ENCODE measurements around the gene DPCD.
"Not testable (repeated sequence)": the region's sequence is repeated elsewhere in the genome, so short reads cannot be mapped to it uniquely, and the experiment has no call there.

DPCD gene

DNA sequence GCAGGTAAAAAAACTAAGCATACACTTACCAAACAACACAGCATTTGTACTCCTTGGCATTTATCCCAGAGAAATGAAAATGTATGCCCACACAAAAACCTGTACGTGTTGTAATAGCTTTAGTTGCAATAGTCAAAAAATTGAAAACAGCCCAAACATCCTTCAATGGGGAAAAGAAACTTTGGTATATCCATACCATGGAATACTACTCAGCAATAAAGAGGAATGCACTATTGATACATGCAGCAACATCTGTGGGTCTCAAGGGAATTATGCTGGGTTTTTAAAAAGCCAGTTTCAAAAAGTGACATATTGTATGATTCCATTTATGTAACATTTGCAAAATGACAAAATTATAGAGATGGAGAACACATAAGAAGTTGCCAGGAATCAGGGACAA is 35.4 kb downstream of the DPCD start:
- FAIRE-seq: no peak

GRCh38 chr10:101624526-101625102 is 36.5 kb downstream of the DPCD start:
- FAIRE-seq: no peak

DNA sequence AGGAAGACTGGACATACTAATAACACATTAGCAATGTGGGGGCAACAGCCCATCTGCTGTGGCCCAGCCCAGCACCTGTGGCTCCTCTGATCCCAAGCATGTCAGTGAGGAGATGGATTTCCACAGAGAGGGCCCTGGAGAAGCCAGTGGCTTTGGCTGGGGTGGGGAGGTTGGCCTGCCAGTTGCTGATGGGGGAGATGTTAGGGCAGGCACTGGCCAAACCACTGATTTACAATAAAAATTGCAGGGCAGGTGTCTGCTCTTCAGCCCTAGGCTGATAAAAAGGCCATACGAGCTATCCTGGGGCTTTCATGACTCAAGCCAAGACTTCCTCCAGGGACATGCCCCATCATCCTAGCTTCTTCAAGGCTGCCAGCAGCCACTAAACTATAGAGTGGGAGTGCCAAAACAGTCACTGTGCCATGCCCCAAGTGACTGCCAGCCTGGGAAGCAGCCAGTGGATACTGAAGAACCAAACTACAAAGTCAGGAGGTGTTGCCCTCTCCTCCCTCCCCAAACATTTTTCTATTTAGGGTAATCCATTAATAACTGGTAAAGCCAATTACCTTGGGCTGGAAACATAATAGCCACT is 37.8 kb downstream of the DPCD start:
- FAIRE-seq: no peak

DNA sequence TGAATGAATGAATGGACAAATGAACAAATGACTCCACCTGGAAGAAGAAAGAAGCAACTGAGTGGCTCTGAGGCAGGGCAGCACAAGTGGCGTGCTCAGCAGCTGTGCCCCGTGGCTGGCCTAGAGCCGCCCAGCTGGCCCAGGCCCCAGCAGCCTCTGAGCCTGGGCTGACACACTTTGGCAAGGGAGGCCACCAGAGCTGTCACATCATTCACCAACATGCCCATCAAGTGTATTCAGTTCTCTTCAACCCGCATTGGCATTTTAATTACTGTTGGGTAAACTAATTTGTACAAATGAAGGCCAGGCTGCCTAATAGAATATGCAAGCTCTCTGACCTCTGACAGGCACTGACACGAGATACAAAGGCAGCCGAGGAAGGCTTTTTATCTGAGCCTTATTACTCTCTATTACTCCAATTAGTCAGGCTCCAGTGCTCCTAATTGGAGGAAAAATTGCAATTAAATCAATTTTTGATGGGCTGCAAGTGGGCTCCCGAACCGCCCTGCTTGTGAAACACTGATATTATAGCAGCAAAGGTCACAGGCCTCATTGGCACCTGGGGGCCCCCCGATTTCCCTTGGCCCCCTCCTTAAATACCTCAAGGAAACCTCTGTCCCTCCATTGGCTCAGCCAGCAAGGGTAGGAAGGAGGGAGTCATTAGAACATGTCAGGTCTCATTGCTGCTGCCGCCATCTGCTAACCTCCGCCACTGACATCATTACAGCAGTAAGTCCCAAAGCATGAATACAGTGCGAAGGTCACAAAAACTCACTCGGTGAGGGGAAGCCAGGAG is 41.9 kb downstream of the DPCD start:
- no peak for FAIRE-seq

GRCh38 chr10:101630633-101630920 is 42.5 kb downstream of the DPCD start:
- no peak for FAIRE-seq

DNA sequence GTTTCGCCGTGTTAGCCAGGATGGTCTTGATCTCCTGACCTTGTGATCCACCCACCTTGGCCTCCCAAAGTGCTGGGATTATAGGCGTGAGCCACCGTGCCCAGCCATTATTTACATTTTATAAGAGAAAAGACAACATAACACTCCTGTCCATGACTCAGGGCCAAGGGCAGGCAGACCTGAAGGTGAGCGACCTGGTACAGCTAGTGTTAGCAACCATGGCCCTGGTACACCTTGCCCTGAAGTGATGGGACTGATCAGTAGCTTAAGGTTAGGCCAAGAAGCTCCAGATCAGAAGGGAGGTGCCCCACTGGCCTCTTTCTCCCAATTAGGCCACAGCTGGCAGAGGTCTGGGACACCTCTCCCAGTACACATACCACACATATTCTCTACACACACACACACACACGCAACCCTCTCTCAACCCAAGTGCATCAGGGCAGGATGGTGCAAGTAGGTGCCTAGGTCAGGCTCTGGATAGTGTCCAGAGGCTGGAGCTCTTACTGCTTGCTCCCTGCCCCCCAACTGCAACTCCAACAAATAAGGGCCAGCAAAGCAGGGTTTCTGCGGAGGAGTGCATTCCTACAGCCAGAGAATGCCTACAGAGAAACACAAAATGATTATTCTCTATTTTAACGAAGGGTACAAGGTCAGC is 43.8 kb downstream of the DPCD start:
- FAIRE-seq: no peak

- FAIRE-seq: not testable (repeated sequence)
Measured at GRCh38 chr10:101633510-101633909, 45.4 kb downstream of the DPCD start.

- no peak for FAIRE-seq
Measured at GRCh38 chr10:101639141-101639900, 51.2 kb downstream of the DPCD start.

GRCh38 chr10:101643546-101643945 is 55.4 kb downstream of the DPCD start:
- no peak for FAIRE-seq

GRCh38 chr10:101644002-101644401 is 55.9 kb downstream of the DPCD start:
- no peak for FAIRE-seq

- FAIRE-seq: no peak
Measured at GRCh38 chr10:101645659-101646058, 57.5 kb downstream of the DPCD start.

- FAIRE-seq: no peak
Measured at GRCh38 chr10:101646364-101646763, 58.2 kb downstream of the DPCD start.

DNA sequence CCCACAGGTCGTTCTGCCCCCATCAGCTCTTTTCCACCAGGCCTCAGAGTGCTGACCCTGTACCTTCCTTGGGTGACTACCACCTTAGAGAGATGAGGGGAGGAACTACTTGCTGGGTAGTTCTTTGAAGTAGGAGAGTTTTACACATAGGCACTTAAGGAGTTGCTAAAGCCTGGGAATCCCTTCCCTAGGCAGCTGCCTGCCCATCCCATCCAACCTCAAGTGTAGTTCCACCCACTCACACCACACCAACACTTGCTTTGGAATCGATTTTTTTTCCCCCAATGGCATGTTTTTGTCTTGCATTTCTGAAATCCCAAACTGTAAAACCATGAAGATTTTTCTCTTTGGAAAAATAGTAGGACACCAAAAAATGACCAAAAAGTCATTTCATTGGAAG is 59.1 kb downstream of the DPCD start:
- no peak for FAIRE-seq

DNA sequence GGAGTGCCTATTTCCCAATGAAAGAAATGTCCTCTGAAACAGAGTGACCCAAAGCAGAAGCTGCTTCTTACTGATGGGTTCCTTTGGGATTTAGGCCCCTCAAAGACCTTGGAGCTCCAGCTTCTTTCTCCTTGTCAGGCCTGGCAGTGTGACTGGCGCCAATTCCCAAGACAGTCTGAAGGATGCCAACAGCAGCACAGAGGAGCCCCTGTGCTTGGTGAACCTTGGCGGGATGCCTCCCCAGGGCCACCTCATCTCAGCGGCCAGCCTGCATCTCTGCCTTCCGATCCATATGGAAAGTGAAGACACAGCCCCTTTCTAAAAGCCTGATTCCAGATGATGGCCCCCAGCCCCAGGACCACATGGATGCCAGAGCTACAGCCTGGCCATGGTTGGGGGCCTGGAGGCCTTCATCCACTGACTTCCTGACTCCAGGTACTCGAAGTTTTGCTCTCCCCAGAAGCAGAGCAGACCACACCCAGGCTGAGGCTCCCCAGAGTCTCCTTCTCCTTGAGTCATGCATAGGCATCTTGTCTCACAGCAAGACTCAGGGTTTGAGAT is 61.5 kb downstream of the DPCD start:
- FAIRE-seq: no peak

DNA sequence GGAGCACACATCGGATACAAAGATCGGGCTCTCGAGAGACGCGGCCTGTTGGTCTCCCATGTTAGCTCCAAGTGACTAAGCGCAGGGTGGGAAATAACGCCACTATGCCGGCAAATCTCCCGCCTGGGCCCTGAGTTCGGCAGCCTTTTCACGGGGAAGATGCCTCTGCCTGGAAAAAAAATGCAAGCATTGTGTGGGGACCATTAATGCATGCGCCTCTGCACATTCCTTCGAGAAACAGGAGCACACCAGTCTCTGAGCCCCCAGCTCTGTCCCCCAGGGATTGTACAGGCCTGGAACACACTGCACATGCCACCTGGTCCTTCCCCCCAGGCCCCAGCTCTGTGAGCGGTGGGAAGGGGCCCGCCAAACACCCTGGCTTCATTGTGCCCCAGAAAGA is 62.7 kb downstream of the DPCD start:
- FAIRE-seq: no peak

DNA sequence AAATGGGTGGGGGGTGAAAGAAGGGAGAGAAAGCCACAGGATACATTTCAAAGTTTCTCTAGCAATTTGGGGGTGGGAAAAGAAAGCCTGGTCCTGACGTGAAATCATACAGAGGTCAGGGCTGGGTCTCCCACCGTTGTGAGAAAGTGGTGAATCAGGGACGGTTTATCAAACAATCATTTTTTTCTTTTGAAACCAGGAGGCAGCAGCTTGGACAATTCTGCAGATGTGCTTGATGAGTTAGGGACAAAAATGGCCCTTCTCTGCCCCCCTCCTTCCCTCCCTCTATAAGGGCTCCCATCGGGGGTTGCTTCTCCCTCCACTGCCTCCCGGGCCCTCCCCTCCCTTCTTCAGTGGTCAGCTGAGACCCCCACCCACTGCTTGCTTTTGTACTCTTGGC is 63.2 kb downstream of the DPCD start:
- no peak for FAIRE-seq

DNA sequence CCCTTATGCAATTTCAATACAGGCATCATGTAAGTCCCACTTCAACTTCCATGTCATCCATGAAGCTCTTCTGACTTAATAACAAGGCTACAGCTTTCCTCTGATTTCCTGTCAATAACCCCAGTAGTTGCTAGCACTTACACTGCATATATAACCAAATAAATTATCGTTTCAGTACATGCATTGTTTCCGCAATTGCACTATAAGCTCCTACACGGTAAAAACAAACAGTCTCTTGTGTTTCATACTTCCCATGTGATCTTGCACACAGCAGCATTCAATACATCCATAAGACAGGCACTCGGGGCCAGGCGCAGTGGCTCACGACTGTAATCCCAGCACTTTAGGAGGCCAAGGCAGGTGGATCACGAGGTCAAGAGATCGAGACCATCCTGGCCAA is 65.4 kb downstream of the DPCD start:
- no peak for FAIRE-seq

DNA sequence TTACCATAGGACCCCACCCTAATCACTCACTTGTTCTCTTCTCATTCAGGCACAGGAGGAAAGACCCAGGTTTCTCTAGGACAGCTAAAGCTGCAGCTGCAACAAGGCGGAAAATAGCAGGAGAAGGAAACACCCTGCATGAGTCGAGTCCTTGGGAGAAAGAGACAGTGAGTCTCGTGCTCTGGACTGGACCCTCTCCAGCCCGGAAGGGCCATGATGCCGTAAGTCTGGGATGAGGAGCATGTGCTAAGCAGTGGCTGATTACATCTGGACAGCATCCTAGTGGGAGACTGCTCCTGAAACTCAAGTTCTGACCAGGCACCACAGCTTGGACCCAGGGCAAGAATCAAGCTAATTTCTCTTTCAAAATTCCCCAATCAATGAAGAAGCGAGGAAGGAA is 67.4 kb downstream of the DPCD start:
- no peak for FAIRE-seq

DNA sequence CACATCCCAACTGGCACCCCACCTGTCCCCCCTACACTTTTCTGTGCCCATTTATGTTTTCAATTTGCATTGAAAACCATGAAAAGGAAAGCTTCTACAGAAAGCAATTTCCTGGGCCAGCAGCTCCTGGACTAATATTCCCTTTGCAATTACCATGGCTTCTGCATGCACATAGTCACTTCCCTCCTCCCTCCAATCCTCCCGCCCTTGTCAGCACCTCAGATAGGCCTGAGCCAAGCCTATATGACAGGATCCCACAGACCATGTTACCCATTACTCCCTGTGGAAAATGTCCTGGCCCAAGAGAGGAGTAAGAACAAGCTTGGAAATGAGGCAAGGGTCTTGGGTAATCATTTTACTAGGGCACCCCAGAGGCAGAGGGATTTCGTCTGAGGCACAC is 68.8 kb downstream of the DPCD start:
- FAIRE-seq: no peak

GRCh38 chr10:101658975-101659374 is 70.9 kb downstream of the DPCD start:
- FAIRE-seq: no peak
